Measurements from ENCODE around the gene TMC8.
"Not testable (repeated sequence)": the region's sequence is repeated elsewhere in the genome, so short reads cannot be mapped to it uniquely, and the experiment has no call there.

The TMC8 gene

GRCh38 chr17:78135858-78136500, 5.4 kb downstream of the TMC8 start:
- DNase-seq: no peak

GRCh38 chr17:78137392-78138203, 7.0 kb downstream of the TMC8 start:
- DNase-seq: no peak

- no peak for DNase-seq
Observed at GRCh38 chr17:78138204-78139060, 7.9 kb downstream of the TMC8 start.

- not testable (repeated sequence) for DNase-seq
Observed at GRCh38 chr17:78139861-78140168, 9.2 kb downstream of the TMC8 start.

GRCh38 chr17:78140169-78141051, 9.8 kb downstream of the TMC8 start:
- peak; percentile 87 for DNase-seq

- no peak for DNase-seq
Observed at GRCh38 chr17:78141437-78142118, 11.0 kb downstream of the TMC8 start.

- no peak for DNase-seq
Observed at GRCh38 chr17:78142119-78142861, 11.7 kb downstream of the TMC8 start.

GRCh38 chr17:78143214-78144146, 12.9 kb downstream of the TMC8 start:
- DNase-seq: no peak

GRCh38 chr17:78144147-78144719, 13.7 kb downstream of the TMC8 start:
- no peak for DNase-seq

GRCh38 chr17:78144736-78145641, 14.4 kb downstream of the TMC8 start:
- DNase-seq: no peak

GRCh38 chr17:78146471-78146869, 15.9 kb downstream of the TMC8 start:
- no peak for DNase-seq

- DNase-seq: no peak
Observed at GRCh38 chr17:78146881-78147280, 16.3 kb downstream of the TMC8 start.

GRCh38 chr17:78147315-78147998, 16.9 kb downstream of the TMC8 start:
- no peak for DNase-seq

GRCh38 chr17:78148286-78149016, 17.9 kb downstream of the TMC8 start:
- DNase-seq: no peak

- DNase-seq: no peak
Observed at GRCh38 chr17:78151514-78152008, 21.0 kb downstream of the TMC8 start.

GRCh38 chr17:78154903-78155811, 24.6 kb downstream of the TMC8 start:
- DNase-seq: no peak
